HCT116 (cell line): ENCODE data around the gene NDUFA7. TPM values are rescaled to one million over a fixed set of nuclear protein-coding genes. Genes with fewer than 3 reads are reported as not detected.
A peak's percentile ranks its signal among the peaks of the same experiment; 100 is the strongest.

Experiments
- ATAC-seq: fragments of 200-7000 bp; cut with Tn5 transposase; 2 replicates; pipeline ENCODE4 v1.9.1; 2020; ENCODE audit warnings: mild to moderate bottlenecking, moderate library complexity
- BruUV-seq: library from RNA; stranded (reverse); fragments of 400-500 nt; replicated peaks from 2 replicates; lab custom pipeline; 2021; lab: Mats Ljungman, UMichigan
- CTCF ChIA-PET: fragments of 300-600 bp; sonication (Branson Sonifier 250); formaldehyde crosslinking; loops from one replicate; lab custom pipeline; 2021; ENCODE audit warnings: antibody characterized with exemption; lab: Charles Lee
- POLR2A ChIA-PET: fragments of 300-600, 350-600 bp; sonication (Branson Sonifier 250); formaldehyde crosslinking; loops from one replicate; lab custom pipeline; 2021; ENCODE audit warnings: antibody characterized with exemption; lab: Charles Lee
- RAD21 ChIA-PET, 2 experiments: fragments of 300-600 bp; sonication (Branson Sonifier 250); formaldehyde crosslinking; loops; one replicate each; lab custom pipeline; 2023; ENCODE audit warnings: low total read pairs in 2 of 2; ENCODE audit not compliant: uncharacterized antibody in 2 of 2, unreplicated experiment in 2 of 2, low non-redundant PET in 1 of 2; lab: Charles Lee
- DNase-seq: peaks from one replicate; pipeline ENCODE4 v3.0.0-alpha.2; 2010; ENCODE audit warnings: low read depth, low spot score
- H2AFZ ChIP-seq: fragments of 200-600 bp; shearing (Covaris generic), sonication (generic); 2 replicates; pipeline ENCODE4 v1.6.1; 2017; ENCODE audit warnings: low read depth, mixed run types, mixed read lengths, antibody characterized with exemption, low read length; ENCODE audit not compliant: poor library complexity, severe bottlenecking
- H3K27ac ChIP-seq: 2 replicates; pipeline ENCODE4 v1.5.1; 2012; ENCODE audit warnings: low read depth, low read length
- H3K27me3 ChIP-seq: fragments of 200-600 bp; sonication (generic); 2 replicates; pipeline ENCODE4 v1.6.1; 2016; ENCODE audit warnings: mixed run types, low read length, mixed read lengths; ENCODE audit not compliant: insufficient read depth
- H3K36me3 ChIP-seq, 2 experiments: fragments of 200-500 bp in 1 of 2; fragments of 200-600 bp in 1 of 2; sonication (Bioruptor generic) in 1 of 2; sonication (generic) in 1 of 2; 2 replicates each; pipeline versions ENCODE4 v1.5.1 to v1.6.1; 2014 to 2016; ENCODE audit warnings: low read length in 2 of 2, inconsistent platforms in 1 of 2, mixed read lengths in 1 of 2, mixed run types in 1 of 2; ENCODE audit not compliant: insufficient read depth in 2 of 2, control insufficient read depth in 1 of 2
- H3K4me1 ChIP-seq, 2 experiments: fragments of 200-600 bp in 1 of 2; sonication (generic) in 1 of 2; 2 replicates each; pipeline versions ENCODE4 v1.5.1 to v1.6.1; 2012 to 2017; ENCODE audit warnings: low read length in 2 of 2, inconsistent platforms in 1 of 2, mild to moderate bottlenecking in 1 of 2, mixed read lengths in 1 of 2, mixed run types in 1 of 2, moderate library complexity in 1 of 2; ENCODE audit not compliant: insufficient read depth in 2 of 2, control insufficient read depth in 1 of 2
- H3K4me2 ChIP-seq: fragments of 200-600 bp; sonication (generic); 2 replicates; pipeline ENCODE4 v1.6.1; 2017; ENCODE audit warnings: mixed run types, low read length, mixed read lengths
- H3K4me3 ChIP-seq, 2 experiments: fragments of 200-600 bp in 1 of 2; sonication (generic) in 1 of 2; replicated peaks in 1 of 2; 2 replicates each; pipeline ENCODE4 v1.5.1; 2011 to 2016; ENCODE audit warnings: low read length in 2 of 2, control low read depth in 1 of 2, low read depth in 1 of 2, mild to moderate bottlenecking in 1 of 2, mixed read lengths in 1 of 2, mixed run types in 1 of 2
- H3K79me2 ChIP-seq: fragments of 200-600 bp; sonication (generic); 2 replicates; pipeline ENCODE4 v1.6.1; 2017; ENCODE audit warnings: mild to moderate bottlenecking, mixed run types, low read length, moderate library complexity, mixed read lengths; ENCODE audit not compliant: insufficient read depth
- H3K9ac ChIP-seq: fragments of 200-600 bp; sonication (generic); 2 replicates; pipeline ENCODE4 v1.6.1; 2016; ENCODE audit warnings: low read length, mixed read lengths
- H3K9me2 ChIP-seq: fragments of 200-600 bp; sonication (generic), shearing (Covaris generic); 2 replicates; pipeline ENCODE4 v1.6.1; 2017; ENCODE audit warnings: mixed run types, mild to moderate bottlenecking, moderate library complexity; ENCODE audit not compliant: insufficient read depth
- H3K9me3 ChIP-seq, 2 experiments: fragments of 200-500 bp in 1 of 2; fragments of 200-600 bp in 1 of 2; sonication (Bioruptor generic) in 1 of 2; sonication (generic) in 1 of 2; 2 replicates each; pipeline ENCODE4 v1.6.1; 2014 to 2017; ENCODE audit warnings: low read length in 2 of 2, mixed read lengths in 2 of 2, inconsistent platforms in 1 of 2, low read depth in 1 of 2, mild to moderate bottlenecking in 1 of 2, mixed run types in 1 of 2, moderate library complexity in 1 of 2; ENCODE audit not compliant: control insufficient read depth in 1 of 2, insufficient read depth in 1 of 2
- H4K20me1 ChIP-seq: fragments of 200-600 bp; sonication (generic), shearing (Covaris generic); 2 replicates; pipeline ENCODE4 v1.6.1; 2017; ENCODE audit warnings: mixed run types, mild to moderate bottlenecking, moderate library complexity; ENCODE audit not compliant: insufficient read depth
- CEBPB ChIP-seq: IDR thresholded peaks from 2 replicates; pipeline ENCODE4 v1.6.1; 2012; ENCODE audit warnings: low read depth
- EGR1 ChIP-seq: IDR thresholded peaks from 2 replicates; pipeline ENCODE4 v1.6.1; 2012; ENCODE audit warnings: low read depth
- EZH2 ChIP-seq: fragments of 200-600 bp; sonication (generic); IDR thresholded peaks from 2 replicates; pipeline ENCODE4 v1.6.1; 2017; ENCODE audit warnings: antibody characterized with exemption, mixed run types
- EZH2phosphoT487 ChIP-seq: fragments of 200-600 bp; IDR thresholded peaks from 2 replicates; pipeline ENCODE4 v1.6.1; 2018; ENCODE audit warnings: antibody characterized with exemption, borderline replicate concordance
- FOSL1 ChIP-seq: IDR thresholded peaks from 2 replicates; pipeline ENCODE4 v1.6.1; 2012; ENCODE audit warnings: low read depth
- JUND ChIP-seq: IDR thresholded peaks from 2 replicates; pipeline ENCODE4 v1.6.1; 2012
- MAX ChIP-seq: IDR thresholded peaks from 2 replicates; pipeline ENCODE4 v1.6.1; 2012
- POLR2A ChIP-seq: IDR thresholded peaks from 2 replicates; pipeline ENCODE4 v1.7.0; 2011; ENCODE audit warnings: borderline replicate concordance; ENCODE audit not compliant: insufficient read depth, insufficient read length; ENCODE audit errors: extremely low read depth
- POLR2AphosphoS5 ChIP-seq: IDR thresholded peaks from 2 replicates; pipeline ENCODE4 v1.6.1; 2011; ENCODE audit warnings: mild to moderate bottlenecking, low read depth, low read length, moderate library complexity
- RAD21 ChIP-seq: IDR thresholded peaks from 2 replicates; pipeline ENCODE4 v1.6.1; 2012; ENCODE audit warnings: low read depth, mild to moderate bottlenecking
- SIN3A ChIP-seq: IDR thresholded peaks from 2 replicates; pipeline ENCODE4 v1.6.1; 2012; ENCODE audit warnings: low read depth
- SRF ChIP-seq: IDR thresholded peaks from 2 replicates; pipeline ENCODE4 v1.6.1; 2012; ENCODE audit warnings: low read depth
- TCF7L2 ChIP-seq: IDR thresholded peaks from 2 replicates; pipeline ENCODE4 v1.7.0; 2011; ENCODE audit warnings: borderline replicate concordance, inconsistent platforms; ENCODE audit not compliant: insufficient read depth, insufficient read length; ENCODE audit errors: extremely low read depth
- YY1 ChIP-seq: IDR thresholded peaks from 2 replicates; pipeline ENCODE4 v1.6.1; 2011; ENCODE audit warnings: low read length, low read depth, moderate library complexity, mild to moderate bottlenecking; ENCODE audit not compliant: insufficient replicate concordance; ENCODE audit errors: extremely low read depth
- ZBTB33 ChIP-seq: IDR thresholded peaks from 2 replicates; pipeline ENCODE4 v1.6.1; 2011; ENCODE audit warnings: mild to moderate bottlenecking, low read length, moderate library complexity; ENCODE audit not compliant: insufficient replicate concordance; ENCODE audit errors: extremely low read depth
- ZFX ChIP-seq: fragments of 450-650 bp; IDR thresholded peaks from 2 replicates; pipeline ENCODE4 v1.6.1; 2017
- ZNF274 ChIP-seq: fragments of 200-500 bp; sonication (Bioruptor generic); IDR thresholded peaks from 2 replicates; pipeline ENCODE4 v1.6.1; 2014; ENCODE audit warnings: mild to moderate bottlenecking, low read depth, low read length, inconsistent platforms
- intact Hi-C: fragments of 100-400 bp; cut with micrococcal nuclease; formaldehyde crosslinking; loops from 2 replicates; pipeline ENCODE4 v1.10.0; 2022
- total RNA-seq: library from RNA; stranded (reverse); gene quantifications from one replicate; pipeline ENCODE4 v1.2.1, GENCODE V29; 2021; ENCODE audit not compliant: unreplicated experiment
- TF ChIP-seq, protein P1 (sequence below): IDR thresholded peaks from 2 replicates; pipeline ENCODE4 v1.6.1; 2012; ENCODE audit warnings: low read depth
- TF ChIP-seq, protein P2 (sequence below), 3 experiments: fragments of 200-600 bp in 1 of 3; sonication (generic) in 1 of 3; IDR thresholded peaks in 2 of 3; conservative IDR thresholded peaks in 1 of 3; 2 replicates each; pipeline ENCODE4 v1.5.1; 2012 to 2017; ENCODE audit warnings: low read depth in 2 of 3, low read length in 2 of 3, antibody characterized with exemption in 1 of 3, borderline replicate concordance in 1 of 3, control low read depth in 1 of 3, mild to moderate bottlenecking in 1 of 3, mixed read lengths in 1 of 3, mixed run types in 1 of 3, moderate library complexity in 1 of 3; ENCODE audit not compliant: insufficient read depth in 1 of 3

NDUFA7 gene
- total RNA-seq, 1 experiment from 2014 or later: 86.9 TPM

- no TSS peak for BruUV-seq
- Histone ChIP-seq H3K79me2 (peaks cover 61% of the 10 kb centered on the region), H3K4me1 (peaks cover 12 to 25% of the 10 kb centered on the region in 2 experiments; a peak in 3 of 4 replicates), H3K9me3 (no peaks in the 10 kb centered on the region), H3K27me3 (no peaks in the 10 kb centered on the region), H3K27ac (peak overlapping the region; percentile 74; the same call in 1 of the 2 replicates), H3K9ac (peak overlapping the region; percentile 100), H3K36me3 (peaks cover 19 to 42% of the 10 kb centered on the region in 2 experiments), H3K4me3 (peak overlapping the region; percentile 91 to 100), H3K9me2 (no peaks in the 10 kb centered on the region), H3K4me2 (peak overlapping the region; percentile 96), H4K20me1 (peaks cover 5% of the 10 kb centered on the region; the same call in 1 of the 2 replicates), H2AFZ (no peak overlapping the region)
- no peak for DNase-seq
- intact Hi-C loops: no loop called here
- ATAC-seq: no peak
- RAD21 ChIA-PET: interaction anchor here in 1 of 2 experiments (0.6 kb wide), 1 partner anchor 66 kb away, joined by 4 read pairs; no protein-coding TSS in a partner anchor
- CTCF ChIA-PET: interaction anchor here (0.6 kb wide), 1 partner anchor 59 kb away, joined by 3 read pairs; no protein-coding TSS in a partner anchor
- POLR2A ChIA-PET: interaction anchor here (1.1 kb wide), 1 partner anchor 14 kb away, joined by 3 read pairs; no protein-coding TSS in a partner anchor
- no peak for TF ChIP-seq TCF7L2
- TF ChIP-seq, protein P1, sequence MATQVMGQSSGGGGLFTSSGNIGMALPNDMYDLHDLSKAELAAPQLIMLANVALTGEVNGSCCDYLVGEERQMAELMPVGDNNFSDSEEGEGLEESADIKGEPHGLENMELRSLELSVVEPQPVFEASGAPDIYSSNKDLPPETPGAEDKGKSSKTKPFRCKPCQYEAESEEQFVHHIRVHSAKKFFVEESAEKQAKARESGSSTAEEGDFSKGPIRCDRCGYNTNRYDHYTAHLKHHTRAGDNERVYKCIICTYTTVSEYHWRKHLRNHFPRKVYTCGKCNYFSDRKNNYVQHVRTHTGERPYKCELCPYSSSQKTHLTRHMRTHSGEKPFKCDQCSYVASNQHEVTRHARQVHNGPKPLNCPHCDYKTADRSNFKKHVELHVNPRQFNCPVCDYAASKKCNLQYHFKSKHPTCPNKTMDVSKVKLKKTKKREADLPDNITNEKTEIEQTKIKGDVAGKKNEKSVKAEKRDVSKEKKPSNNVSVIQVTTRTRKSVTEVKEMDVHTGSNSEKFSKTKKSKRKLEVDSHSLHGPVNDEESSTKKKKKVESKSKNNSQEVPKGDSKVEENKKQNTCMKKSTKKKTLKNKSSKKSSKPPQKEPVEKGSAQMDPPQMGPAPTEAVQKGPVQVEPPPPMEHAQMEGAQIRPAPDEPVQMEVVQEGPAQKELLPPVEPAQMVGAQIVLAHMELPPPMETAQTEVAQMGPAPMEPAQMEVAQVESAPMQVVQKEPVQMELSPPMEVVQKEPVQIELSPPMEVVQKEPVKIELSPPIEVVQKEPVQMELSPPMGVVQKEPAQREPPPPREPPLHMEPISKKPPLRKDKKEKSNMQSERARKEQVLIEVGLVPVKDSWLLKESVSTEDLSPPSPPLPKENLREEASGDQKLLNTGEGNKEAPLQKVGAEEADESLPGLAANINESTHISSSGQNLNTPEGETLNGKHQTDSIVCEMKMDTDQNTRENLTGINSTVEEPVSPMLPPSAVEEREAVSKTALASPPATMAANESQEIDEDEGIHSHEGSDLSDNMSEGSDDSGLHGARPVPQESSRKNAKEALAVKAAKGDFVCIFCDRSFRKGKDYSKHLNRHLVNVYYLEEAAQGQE: no peak
- no peak for TF ChIP-seq POLR2AphosphoS5
- TF ChIP-seq SRF: no peak
- no peak for TF ChIP-seq ZBTB33
- TF ChIP-seq ZFX: no peak
- TF ChIP-seq EZH2: no peak
- no peak for TF ChIP-seq ZNF274
- no peak for TF ChIP-seq EGR1
- no peak for TF ChIP-seq JUND
- TF ChIP-seq POLR2A: no peak
- no peak for TF ChIP-seq RAD21
- TF ChIP-seq SIN3A: no peak
- TF ChIP-seq EZH2phosphoT487: no peak
- TF ChIP-seq, protein P2, sequence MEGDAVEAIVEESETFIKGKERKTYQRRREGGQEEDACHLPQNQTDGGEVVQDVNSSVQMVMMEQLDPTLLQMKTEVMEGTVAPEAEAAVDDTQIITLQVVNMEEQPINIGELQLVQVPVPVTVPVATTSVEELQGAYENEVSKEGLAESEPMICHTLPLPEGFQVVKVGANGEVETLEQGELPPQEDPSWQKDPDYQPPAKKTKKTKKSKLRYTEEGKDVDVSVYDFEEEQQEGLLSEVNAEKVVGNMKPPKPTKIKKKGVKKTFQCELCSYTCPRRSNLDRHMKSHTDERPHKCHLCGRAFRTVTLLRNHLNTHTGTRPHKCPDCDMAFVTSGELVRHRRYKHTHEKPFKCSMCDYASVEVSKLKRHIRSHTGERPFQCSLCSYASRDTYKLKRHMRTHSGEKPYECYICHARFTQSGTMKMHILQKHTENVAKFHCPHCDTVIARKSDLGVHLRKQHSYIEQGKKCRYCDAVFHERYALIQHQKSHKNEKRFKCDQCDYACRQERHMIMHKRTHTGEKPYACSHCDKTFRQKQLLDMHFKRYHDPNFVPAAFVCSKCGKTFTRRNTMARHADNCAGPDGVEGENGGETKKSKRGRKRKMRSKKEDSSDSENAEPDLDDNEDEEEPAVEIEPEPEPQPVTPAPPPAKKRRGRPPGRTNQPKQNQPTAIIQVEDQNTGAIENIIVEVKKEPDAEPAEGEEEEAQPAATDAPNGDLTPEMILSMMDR (IDR thresholded peaks at IDR 0.05 in 2 of 3, conservative IDR thresholded peaks at IDR 0.05 in 1 of 3; ENCODE audit: borderline replicate concordance in 1 of 3, insufficient read depth in 1 of 3, low read depth in 2 of 3, low read length in 2 of 3): no peak
- TF ChIP-seq YY1: no peak
- no peak for TF ChIP-seq MAX
- TF ChIP-seq FOSL1: no peak
- no peak for TF ChIP-seq CEBPB
These were observed 1.2 kb downstream of the NDUFA7 start for GRCh38 chr19:8319807-8320520.
